OCI-LY1 (cell line): Measurements from ENCODE around the gene DNAJC30.

ENCODE experiments used
- H2AFZ ChIP-seq: fragments of 200-600 bp; sonication (generic), shearing (Covaris generic); 2 replicates; pipeline ENCODE4 v1.6.0; 2014; ENCODE audit warnings: antibody characterized with exemption, mild to moderate bottlenecking, low read length
- H3F3A ChIP-seq: fragments of 200-600 bp; sonication (generic), shearing (Covaris generic); 2 replicates; pipeline ENCODE4 v1.6.0; 2014; ENCODE audit warnings: mild to moderate bottlenecking, antibody characterized with exemption, low read length, moderate library complexity; ENCODE audit not compliant: insufficient read depth
- H3K27ac ChIP-seq: fragments of 200-600 bp; sonication (generic); 2 replicates; pipeline ENCODE4 v1.5.1; 2014; ENCODE audit warnings: low read length, mixed run types, mild to moderate bottlenecking, low read depth; ENCODE audit not compliant: poor library complexity, severe bottlenecking
- H3K27me3 ChIP-seq: fragments of 200-600 bp; sonication (generic); 2 replicates; pipeline ENCODE4 v1.6.0; 2014; ENCODE audit warnings: antibody characterized with exemption, mild to moderate bottlenecking, low read length, moderate library complexity; ENCODE audit not compliant: insufficient read depth
- H3K36me3 ChIP-seq: fragments of 200-600 bp; sonication (generic); 2 replicates; pipeline ENCODE4 v1.6.1; 2014; ENCODE audit warnings: mild to moderate bottlenecking, antibody characterized with exemption, low read length, moderate library complexity, mixed read lengths; ENCODE audit not compliant: insufficient read depth
- H3K4me1 ChIP-seq: fragments of 200-600 bp; sonication (generic); 2 replicates; pipeline ENCODE4 v1.5.1; 2014; ENCODE audit warnings: mild to moderate bottlenecking, low read length, moderate library complexity; ENCODE audit not compliant: insufficient read depth, severe bottlenecking
- H3K4me2 ChIP-seq: fragments of 200-600 bp; sonication (generic), shearing (Covaris generic); 2 replicates; pipeline ENCODE4 v1.6.1; 2014; ENCODE audit warnings: low read length
- H3K4me3 ChIP-seq: fragments of 200-600 bp; sonication (generic); 2 replicates; pipeline ENCODE4 v1.5.1; 2014; ENCODE audit warnings: low read length, low read depth, mild to moderate bottlenecking, mixed read lengths; ENCODE audit not compliant: poor library complexity, severe bottlenecking
- H3K79me2 ChIP-seq: fragments of 200-600 bp; shearing (Covaris generic); 2 replicates; pipeline ENCODE4 v1.6.1; 2016; ENCODE audit warnings: mixed run types, low read length, mixed read lengths; ENCODE audit not compliant: insufficient read depth
- H3K9ac ChIP-seq: fragments of 200-600 bp; sonication (generic), shearing (Covaris generic); 2 replicates; pipeline ENCODE4 v1.6.1; 2014; ENCODE audit warnings: mild to moderate bottlenecking, low read length, mixed read lengths
- H3K9me2 ChIP-seq: fragments of 200-600 bp; sonication (generic), shearing (Covaris generic); 2 replicates; pipeline ENCODE4 v1.6.1; 2014; ENCODE audit warnings: low read depth, mild to moderate bottlenecking, low read length, mixed read lengths
- H3K9me3 ChIP-seq: fragments of 200-600 bp; shearing (Covaris generic); 2 replicates; pipeline ENCODE4 v1.6.1; 2014; ENCODE audit warnings: low read length, mixed read lengths
- H4K20me1 ChIP-seq: fragments of 200-600 bp; sonication (generic), shearing (Covaris generic); 2 replicates; pipeline ENCODE4 v1.6.0; 2016; ENCODE audit warnings: mild to moderate bottlenecking, low read length; ENCODE audit not compliant: insufficient read depth
- CTCF ChIP-seq: fragments of 200-600 bp; sonication (generic), shearing (Covaris generic); IDR thresholded peaks from 2 replicates; pipeline ENCODE4 v1.5.1; 2017; ENCODE audit warnings: mild to moderate bottlenecking, antibody characterized with exemption, low read length, moderate library complexity, mixed read lengths
- EZH2 ChIP-seq: fragments of 200-600 bp; sonication (generic), shearing (Covaris generic); IDR thresholded peaks from 2 replicates; pipeline ENCODE4 v1.8.0; 2017; ENCODE audit warnings: borderline replicate concordance, mixed run types, mild to moderate bottlenecking, antibody characterized with exemption, low read length, moderate library complexity, mixed read lengths

DNAJC30 gene

GRCh38 chr7:73671857-73672445 is 11.3 kb downstream of the DNAJC30 start:
- Histone ChIP-seq H3K9me3 (no peaks in the 10 kb centered on the region), H3K9ac (no peak overlapping the region), H3K27ac (no peak overlapping the region), H2AFZ (no peak overlapping the region), H3K27me3 (peaks cover 6% of the 10 kb centered on the region; the same call in 1 of the 2 replicates), H3F3A (no peaks in the 10 kb centered on the region), H3K79me2 (no peaks in the 10 kb centered on the region), H4K20me1 (no peaks in the 10 kb centered on the region), H3K4me1 (peaks cover 11% of the 10 kb centered on the region), H3K36me3 (no peaks in the 10 kb centered on the region), H3K4me2 (no peak overlapping the region), H3K4me3 (no peak overlapping the region), H3K9me2 (no peaks in the 10 kb centered on the region)
- TF ChIP-seq CTCF, result no peak
- no peak for TF ChIP-seq EZH2

- no peak for TF ChIP-seq CTCF
- TF ChIP-seq EZH2, result no peak
- Histone ChIP-seq H3K9me2 (no peaks in the 10 kb centered on the region), H3K27ac (no peak overlapping the region), H3K79me2 (no peaks in the 10 kb centered on the region), H3K4me1 (peaks cover 11% of the 10 kb centered on the region), H3K9me3 (no peaks in the 10 kb centered on the region), H4K20me1 (no peaks in the 10 kb centered on the region), H3F3A (no peaks in the 10 kb centered on the region), H3K27me3 (peaks cover 6% of the 10 kb centered on the region; the same call in 1 of the 2 replicates), H3K36me3 (no peaks in the 10 kb centered on the region), H2AFZ (no peak overlapping the region), H3K4me3 (no peak overlapping the region), H3K4me2 (no peak overlapping the region), H3K9ac (no peak overlapping the region)
Observed at GRCh38 chr7:73671322-73671661, 12.0 kb downstream of the DNAJC30 start.

GRCh38 chr7:73669858-73670385 is 13.3 kb downstream of the DNAJC30 start:
- no peaks in the 10 kb centered on the region for H3K79me2 ChIP-seq

More at GRCh38 chr7:73669858-73670385, 13.3 kb downstream of the DNAJC30 start:
- Histone ChIP-seq H3K4me1 (peaks cover 11% of the 10 kb centered on the region), H3K9me2 (no peaks in the 10 kb centered on the region), H3K36me3 (no peaks in the 10 kb centered on the region), H3K27me3 (peaks cover 6% of the 10 kb centered on the region; the same call in 1 of the 2 replicates), H3K4me3 (no peak overlapping the region), H3F3A (no peaks in the 10 kb centered on the region), H3K27ac (no peak overlapping the region), H3K9ac (no peak overlapping the region), H3K9me3 (no peaks in the 10 kb centered on the region), H2AFZ (no peak overlapping the region), H4K20me1 (no peaks in the 10 kb centered on the region), H3K4me2 (no peak overlapping the region)
- TF ChIP-seq CTCF (no peak), EZH2 (no peak)
